Keratinocyte (primary cell): ENCODE measurements around the gene TMEM86A. TPM values are rescaled to one million over a fixed set of nuclear protein-coding genes. Genes with fewer than 3 reads are reported as not detected.

Experiments
- DNase-seq: peaks from one replicate; pipeline ENCODE4 v3.0.0-alpha.2; 2011; ENCODE audit warnings: low read depth, missing footprints, low spot score
- FAIRE-seq: peaks from 2 replicates; lab custom pipeline; 2011; peaks lifted over from hg19 to GRCh38; lab: Jason Lieb, UNC
- H2AFZ ChIP-seq: 2 replicates; pipeline ENCODE4 v1.6.0; 2012; ENCODE audit warnings: low read length, control low read depth, inconsistent platforms; ENCODE audit not compliant: control insufficient read depth
- H3K27ac ChIP-seq: 2 replicates; pipeline ENCODE4 v1.5.1; 2011; ENCODE audit warnings: low read length; ENCODE audit not compliant: control insufficient read depth, insufficient read depth
- H3K27me3 ChIP-seq: 3 replicates; pipeline ENCODE4 v1.6.0; 2011; ENCODE audit warnings: low read length; ENCODE audit not compliant: control insufficient read depth, insufficient read depth; ENCODE audit errors: extremely low read depth
- H3K36me3 ChIP-seq, 2 experiments: 2 replicates in 1 of 2; 3 replicates in 1 of 2; pipeline ENCODE4 v1.5.1; 2011; ENCODE audit warnings: low read length in 2 of 2, mild to moderate bottlenecking in 1 of 2; ENCODE audit not compliant: control insufficient read depth in 2 of 2, insufficient read depth in 2 of 2; ENCODE audit errors: extremely low read depth in 1 of 2
- H3K4me1 ChIP-seq: 3 replicates; pipeline ENCODE4 v1.5.1; 2011; ENCODE audit warnings: low read length; ENCODE audit not compliant: control insufficient read depth, insufficient read depth; ENCODE audit errors: extremely low read depth
- H3K4me2 ChIP-seq: 3 replicates; pipeline ENCODE4 v1.6.0; 2011; ENCODE audit warnings: low read depth, low read length; ENCODE audit not compliant: control insufficient read depth, insufficient read depth; ENCODE audit errors: extremely low read depth
- H3K4me3 ChIP-seq, 3 experiments: fragments of 200-600 bp in 1 of 3; sonication (generic) in 1 of 3; 2 replicates in 2 of 3; 3 replicates in 1 of 3; pipeline ENCODE4 v1.5.1; 2011 to 2016; ENCODE audit warnings: low read length in 3 of 3, mild to moderate bottlenecking in 3 of 3, control low read depth in 2 of 3, inconsistent platforms in 1 of 3, low read depth in 1 of 3, mixed read lengths in 1 of 3, mixed run types in 1 of 3, moderate library complexity in 1 of 3; ENCODE audit not compliant: control insufficient read depth in 2 of 3, insufficient read depth in 2 of 3; ENCODE audit errors: extremely low read depth in 1 of 3
- H3K79me2 ChIP-seq: 2 replicates; pipeline ENCODE4 v1.6.0; 2012; ENCODE audit warnings: low read length; ENCODE audit not compliant: control insufficient read depth, insufficient read depth
- H3K9ac ChIP-seq: 3 replicates; pipeline ENCODE4 v1.6.0; 2011; ENCODE audit warnings: low read length; ENCODE audit not compliant: control insufficient read depth, insufficient read depth; ENCODE audit errors: extremely low read depth
- H3K9me1 ChIP-seq: 3 replicates; pipeline ENCODE4 v1.6.0; 2011; ENCODE audit warnings: low read length; ENCODE audit not compliant: control insufficient read depth, insufficient read depth; ENCODE audit errors: extremely low read depth
- H3K9me3 ChIP-seq: 2 replicates; pipeline ENCODE4 v1.5.1; 2012; ENCODE audit warnings: low read depth, low read length; ENCODE audit not compliant: control insufficient read depth
- H4K20me1 ChIP-seq: 3 replicates; pipeline ENCODE4 v1.6.0; 2011; ENCODE audit warnings: low read length; ENCODE audit not compliant: control insufficient read depth, insufficient read depth; ENCODE audit errors: extremely low read depth
- CTCF ChIP-seq, 3 experiments: IDR thresholded peaks in 1 of 3; conservative IDR thresholded peaks in 1 of 3; optimal IDR thresholded peaks in 1 of 3; 2 replicates in 2 of 3; 3 replicates in 1 of 3; pipeline versions ENCODE3 to v1.5.1; 2011; ENCODE audit warnings: low read length in 3 of 3, mild to moderate bottlenecking in 3 of 3, moderate library complexity in 2 of 3, control low read depth in 1 of 3, inconsistent platforms in 1 of 3; ENCODE audit not compliant: insufficient read depth in 2 of 3; ENCODE audit errors: extremely low read depth in 1 of 3
- EZH2 ChIP-seq: IDR thresholded peaks from one replicate; pipeline ENCODE4 v1.6.1; 2012; ENCODE audit warnings: inconsistent platforms, mild to moderate bottlenecking, low read length, moderate library complexity
- dilution Hi-C: fragments of 300-500 bp; cut with MboI; formaldehyde crosslinking; loops from one replicate; pipeline ENCODE4 v1.7.0; 2020; ENCODE audit warnings: low sequenced_read_pairs; ENCODE audit not compliant: extremely low pct_ligation_motif_present
- polyA plus RNA-seq, 5 experiments: library from polyadenylated mRNA; depleted of rRNA in 3 of 5; stranded (reverse) in 3 of 5; stranded (forward) in 1 of 5; unstranded in 1 of 5; fragments of >200 nt; gene quantifications; 1 replicate in 1 of 5; 2 replicates in 3 of 5; 3 replicates in 1 of 5; pipeline versions ENCODE4 v1.2.1 to v1.2.3, GENCODE V29; 2011 to 2012; ENCODE audit warnings: missing spikeins in 2 of 5, low read depth in 1 of 5, low replicate concordance in 1 of 5

TMEM86A gene
- polyA plus RNA-seq, 1 donor (not counting 4 experiments of a cell fraction or from before 2014, with no cell fraction given), result 2.5 TPM

DNA sequence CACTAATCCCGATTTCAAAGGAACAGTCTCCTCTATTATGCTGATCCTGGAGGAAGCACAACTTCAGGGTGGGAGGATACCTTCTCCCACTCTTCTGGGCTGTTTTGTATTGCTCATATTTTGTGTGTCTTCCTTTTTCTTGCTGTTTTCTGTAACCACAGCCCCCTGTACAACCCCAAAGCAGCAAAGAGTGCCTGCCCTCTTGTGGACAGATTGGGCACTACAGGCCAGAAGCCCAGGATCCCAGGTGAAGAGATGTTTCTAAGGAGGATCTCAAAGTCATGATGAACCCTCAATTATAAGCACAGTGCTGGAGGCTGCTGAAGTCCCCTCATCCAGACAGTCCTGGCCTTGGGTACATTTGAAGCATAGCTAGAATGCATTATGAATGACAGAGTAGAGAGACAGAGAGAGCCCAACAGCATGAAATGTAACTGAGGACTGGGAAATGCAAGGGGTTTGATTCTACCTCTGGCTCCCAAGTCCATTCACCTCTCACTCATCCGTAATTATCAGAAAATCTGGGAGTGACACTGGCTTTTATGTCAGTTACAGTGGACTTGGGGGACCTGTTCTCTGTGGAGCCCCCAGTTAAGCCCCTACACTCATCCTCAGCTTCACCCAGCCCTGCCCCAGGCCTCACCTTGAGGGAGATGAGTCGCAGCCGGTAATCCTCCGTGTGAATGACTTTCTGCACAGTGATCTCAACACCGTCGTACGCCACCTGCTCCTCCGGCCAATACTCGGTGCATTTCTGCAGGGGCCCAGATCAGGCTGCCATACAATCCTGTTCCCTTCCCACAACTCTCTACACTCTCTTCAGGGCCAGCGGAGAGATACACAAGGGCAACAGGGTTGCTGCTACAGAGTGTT, 33.6 kb downstream of the TMEM86A start:
- dilution Hi-C loops, result no loop called here

DNA sequence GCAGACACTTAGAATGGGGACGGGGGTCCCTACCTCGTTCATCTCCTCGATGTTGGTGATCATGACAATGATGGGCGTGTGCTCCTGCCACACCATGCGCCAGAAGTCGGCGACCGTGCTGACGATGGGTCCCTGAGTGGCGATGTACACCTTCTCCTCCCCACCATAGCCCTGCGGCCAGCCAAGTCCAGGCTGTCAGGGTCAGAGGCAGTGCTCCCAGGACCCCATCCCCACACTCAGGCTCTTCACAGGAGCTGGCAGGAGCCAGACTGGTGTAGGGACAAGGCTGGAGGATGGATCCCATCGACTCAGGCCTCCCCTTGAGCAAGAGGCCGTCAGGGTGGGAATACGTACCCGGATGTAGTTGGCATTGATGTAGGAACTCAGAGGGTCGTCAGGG, 34.6 kb downstream of the TMEM86A start:
- no peak for FAIRE-seq

More for the DNA sequence above, 33.6 kb downstream of the TMEM86A start:
- Histone ChIP-seq H3K27me3 (peaks cover 4% of the 10 kb centered on the region), H3K27ac (no peak overlapping the region), H2AFZ (no peak overlapping the region), H3K9me3 (no peaks in the 10 kb centered on the region), H3K36me3 (no peaks in the 10 kb centered on the region), H3K9me1 (no peaks in the 10 kb centered on the region), H3K79me2 (no peaks in the 10 kb centered on the region), H3K4me1 (no peaks in the 10 kb centered on the region), H3K9ac (no peak overlapping the region), H3K4me2 (no peak overlapping the region), H3K4me3 (no peak overlapping the region), H4K20me1 (no peaks in the 10 kb centered on the region)
- peak; percentile 84 for FAIRE-seq
- no peak for DNase-seq
- TF ChIP-seq CTCF (optimal IDR thresholded peaks at IDR 0.05 in 1 of 3, IDR thresholded peaks at IDR 0.05 in 1 of 3, conservative IDR thresholded peaks at IDR 0.05 in 1 of 3; ENCODE audit: extremely low read depth in 1 of 3, insufficient read depth in 2 of 3, low read length in 3 of 3) (peak; percentile 83 to 99 (median 95)), EZH2 (no peak)

More for the DNA sequence above, 34.6 kb downstream of the TMEM86A start:
- no peak for DNase-seq
- TF ChIP-seq CTCF (optimal IDR thresholded peaks at IDR 0.05 in 1 of 3, IDR thresholded peaks at IDR 0.05 in 1 of 3, conservative IDR thresholded peaks at IDR 0.05 in 1 of 3; ENCODE audit: extremely low read depth in 1 of 3, insufficient read depth in 2 of 3, low read length in 3 of 3), result no peak
- no peak for TF ChIP-seq EZH2
- Histone ChIP-seq H3K4me2 (no peak overlapping the region), H3K36me3 (no peaks in the 10 kb centered on the region), H3K27ac (no peak overlapping the region), H3K9me1 (no peaks in the 10 kb centered on the region), H4K20me1 (no peaks in the 10 kb centered on the region), H3K9me3 (no peaks in the 10 kb centered on the region), H3K9ac (no peak overlapping the region), H3K27me3 (peaks cover 4% of the 10 kb centered on the region), H2AFZ (no peak overlapping the region), H3K79me2 (no peaks in the 10 kb centered on the region), H3K4me1 (no peaks in the 10 kb centered on the region), H3K4me3 (no peak overlapping the region)
- dilution Hi-C loops, result no loop called here
